GM12878 (cell line): ENCODE measurements around the gene MID2. TPM values are rescaled to one million over a fixed set of nuclear protein-coding genes. Genes with fewer than 3 reads are reported as not detected.

Experiments used
- BCLAF1 ChIP-seq: fragments of 450-650 bp; IDR thresholded peaks from 2 replicates; pipeline ENCODE4 v1.6.1; 2017; ENCODE audit warnings: antibody characterized with exemption, mild to moderate bottlenecking, moderate library complexity
- CHD4 ChIP-seq: fragments of 200-600 bp; sonication (generic); IDR thresholded peaks from 2 replicates; pipeline ENCODE4 v1.6.1; 2016; ENCODE audit warnings: mild to moderate bottlenecking
- NRF1 ChIP-seq: conservative IDR thresholded peaks from 2 replicates; pipeline ENCODE4 v1.6.1; 2011; ENCODE audit warnings: mild to moderate bottlenecking, low read depth, low read length, improper control_type of control experiment
- RBBP5 ChIP-seq: fragments of 200-600 bp; sonication (generic); conservative IDR thresholded peaks from 2 replicates; pipeline ENCODE4 v1.6.1; 2016
- SPI1 ChIP-seq: IDR thresholded peaks from 2 replicates; pipeline ENCODE4 v1.6.1; 2011; ENCODE audit warnings: low read depth, mild to moderate bottlenecking, low read length, moderate library complexity, borderline replicate concordance; ENCODE audit not compliant: insufficient read depth
- ZBED1 ChIP-seq: IDR thresholded peaks from 2 replicates; pipeline ENCODE4 v1.6.1; 2016; ENCODE audit warnings: borderline replicate concordance
- ZNF207 ChIP-seq: fragments of 450-650 bp; IDR thresholded peaks from 2 replicates; pipeline ENCODE4 v1.6.1; 2014; ENCODE audit warnings: antibody characterized with exemption, mild to moderate bottlenecking, borderline replicate concordance
- polyA plus RNA-seq, 11 experiments: library from polyadenylated mRNA; depleted of rRNA in 4 of 11; unstranded in 6 of 11; stranded (reverse) in 5 of 11; fragments of >200 nt; fragmentation: Nextera tagmentation in 4 of 11; fragmentation: Illumina TruSeq in 1 of 11; extraction: Ambion mirVana in 4 of 11; extraction: Trizol in 1 of 11; gene quantifications; 1 replicate in 1 of 11; 2 replicates in 10 of 11; pipeline versions ENCODE4 v1.2.1 to v1.2.3, GENCODE V29; 2011 to 2016; ENCODE audit warnings: inconsistent platforms in 2 of 11, missing spikeins in 2 of 11, low read depth in 1 of 11
- total RNA-seq, 4 experiments: library from RNA; depleted of rRNA in 3 of 4; stranded (reverse); fragments of >200 nt in 3 of 4; fragmentation: Illumina TruSeq in 1 of 4; extraction: Trizol in 1 of 4; gene quantifications; 2 replicates each; pipeline versions ENCODE4 v1.2.1 to v1.2.3, GENCODE V29; 2013 to 2021
- TF ChIP-seq, protein P1 (sequence below): fragments of 450-650 bp; formaldehyde crosslinking; IDR thresholded peaks from 2 replicates; pipeline ENCODE4 v1.4.0; 2020; ENCODE audit warnings: mild to moderate bottlenecking, moderate library complexity
- TF ChIP-seq, protein P2 (sequence below): IDR thresholded peaks from 2 replicates; pipeline ENCODE4 v1.6.1; 2011; ENCODE audit warnings: mild to moderate bottlenecking, low read depth, low read length, moderate library complexity; ENCODE audit not compliant: insufficient replicate concordance

Gene MID2
- total and polyA plus RNA-seq, 10 of the 15 experiments (the other 5 are each of a cell fraction or from before 2014, with no cell fraction given): 0.04 to 0.21 TPM; not detected in 8

- TF ChIP-seq, protein P1, sequence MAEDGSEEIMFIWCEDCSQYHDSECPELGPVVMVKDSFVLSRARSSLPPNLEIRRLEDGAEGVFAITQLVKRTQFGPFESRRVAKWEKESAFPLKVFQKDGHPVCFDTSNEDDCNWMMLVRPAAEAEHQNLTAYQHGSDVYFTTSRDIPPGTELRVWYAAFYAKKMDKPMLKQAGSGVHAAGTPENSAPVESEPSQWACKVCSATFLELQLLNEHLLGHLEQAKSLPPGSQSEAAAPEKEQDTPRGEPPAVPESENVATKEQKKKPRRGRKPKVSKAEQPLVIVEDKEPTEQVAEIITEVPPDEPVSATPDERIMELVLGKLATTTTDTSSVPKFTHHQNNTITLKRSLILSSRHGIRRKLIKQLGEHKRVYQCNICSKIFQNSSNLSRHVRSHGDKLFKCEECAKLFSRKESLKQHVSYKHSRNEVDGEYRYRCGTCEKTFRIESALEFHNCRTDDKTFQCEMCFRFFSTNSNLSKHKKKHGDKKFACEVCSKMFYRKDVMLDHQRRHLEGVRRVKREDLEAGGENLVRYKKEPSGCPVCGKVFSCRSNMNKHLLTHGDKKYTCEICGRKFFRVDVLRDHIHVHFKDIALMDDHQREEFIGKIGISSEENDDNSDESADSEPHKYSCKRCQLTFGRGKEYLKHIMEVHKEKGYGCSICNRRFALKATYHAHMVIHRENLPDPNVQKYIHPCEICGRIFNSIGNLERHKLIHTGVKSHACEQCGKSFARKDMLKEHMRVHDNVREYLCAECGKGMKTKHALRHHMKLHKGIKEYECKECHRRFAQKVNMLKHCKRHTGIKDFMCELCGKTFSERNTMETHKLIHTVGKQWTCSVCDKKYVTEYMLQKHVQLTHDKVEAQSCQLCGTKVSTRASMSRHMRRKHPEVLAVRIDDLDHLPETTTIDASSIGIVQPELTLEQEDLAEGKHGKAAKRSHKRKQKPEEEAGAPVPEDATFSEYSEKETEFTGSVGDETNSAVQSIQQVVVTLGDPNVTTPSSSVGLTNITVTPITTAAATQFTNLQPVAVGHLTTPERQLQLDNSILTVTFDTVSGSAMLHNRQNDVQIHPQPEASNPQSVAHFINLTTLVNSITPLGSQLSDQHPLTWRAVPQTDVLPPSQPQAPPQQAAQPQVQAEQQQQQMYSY (CRISPR knock-in tag): no peak
- TF ChIP-seq NRF1 (no peak), ZNF207 (no peak), ZBED1 (no peak), RBBP5 (no peak), BCLAF1 (no peak), CHD4 (no peak), SPI1 (no peak)
- TF ChIP-seq, protein P2, sequence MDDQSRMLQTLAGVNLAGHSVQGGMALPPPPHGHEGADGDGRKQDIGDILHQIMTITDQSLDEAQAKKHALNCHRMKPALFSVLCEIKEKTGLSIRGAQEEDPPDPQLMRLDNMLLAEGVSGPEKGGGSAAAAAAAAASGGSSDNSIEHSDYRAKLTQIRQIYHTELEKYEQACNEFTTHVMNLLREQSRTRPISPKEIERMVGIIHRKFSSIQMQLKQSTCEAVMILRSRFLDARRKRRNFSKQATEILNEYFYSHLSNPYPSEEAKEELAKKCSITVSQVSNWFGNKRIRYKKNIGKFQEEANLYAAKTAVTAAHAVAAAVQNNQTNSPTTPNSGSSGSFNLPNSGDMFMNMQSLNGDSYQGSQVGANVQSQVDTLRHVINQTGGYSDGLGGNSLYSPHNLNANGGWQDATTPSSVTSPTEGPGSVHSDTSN: no peak
- TF ChIP-seq, all 136 proteins: peak for 0
Measured at GRCh38 chrX:107825698-107826237, at the start of gene MID2 (continued).
